HG03558 (cell line): ENCODE measurements around the gene RRN3.
"Not testable (repeated sequence)": the region's sequence is repeated elsewhere in the genome, so short reads cannot be mapped to it uniquely, and the experiment has no call there.

ENCODE experiments used
- ATAC-seq: cut with Tn5 transposase; IDR thresholded peaks from one replicate; pipeline ENCODE4 v1.9.1; 2021; ENCODE audit warnings: moderate number of reproducible peaks; ENCODE audit not compliant: unreplicated experiment; ENCODE audit errors: extremely low read depth

The RRN3 gene

DNA sequence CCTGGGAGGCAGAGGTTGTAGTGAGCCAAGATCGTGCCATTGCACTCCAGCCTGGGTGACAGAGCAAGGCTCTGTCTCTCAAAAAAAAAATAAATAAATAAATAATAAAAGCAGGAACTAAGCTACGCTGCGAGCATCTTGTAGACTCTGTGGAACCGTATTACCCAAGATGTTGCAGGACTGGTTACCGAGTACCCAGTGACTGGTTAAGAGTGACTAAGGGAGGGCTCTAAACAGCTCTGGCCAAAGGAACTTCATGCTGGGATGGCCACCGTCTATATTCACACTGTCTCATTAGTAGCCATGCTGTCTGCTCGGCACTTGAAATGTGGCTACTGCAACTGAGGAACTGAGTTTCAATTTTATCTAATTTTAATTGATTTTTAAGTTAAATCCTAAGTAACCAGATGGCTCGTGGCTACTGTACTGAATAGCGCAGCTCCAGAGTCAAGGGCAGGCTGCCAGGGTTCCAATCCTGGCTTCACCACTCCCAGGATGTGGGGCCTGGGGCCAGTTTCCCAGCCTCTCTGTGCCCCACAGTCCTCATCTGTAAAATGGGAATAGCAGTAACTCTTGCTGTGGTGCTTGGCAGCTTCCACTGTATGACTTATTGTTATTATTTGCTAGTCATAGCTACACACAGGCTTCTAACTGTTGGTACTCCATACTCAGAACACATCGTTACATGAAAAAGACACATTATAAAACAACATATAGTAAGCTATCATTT is 41.2 kb downstream of the RRN3 start:
- ATAC-seq, result no peak

GRCh38 chr16:15051387-15051951 is 42.6 kb downstream of the RRN3 start:
- ATAC-seq, result no peak

- ATAC-seq, result not testable (repeated sequence)
Observed at GRCh38 chr16:15050440-15050839, 43.6 kb downstream of the RRN3 start.

DNA sequence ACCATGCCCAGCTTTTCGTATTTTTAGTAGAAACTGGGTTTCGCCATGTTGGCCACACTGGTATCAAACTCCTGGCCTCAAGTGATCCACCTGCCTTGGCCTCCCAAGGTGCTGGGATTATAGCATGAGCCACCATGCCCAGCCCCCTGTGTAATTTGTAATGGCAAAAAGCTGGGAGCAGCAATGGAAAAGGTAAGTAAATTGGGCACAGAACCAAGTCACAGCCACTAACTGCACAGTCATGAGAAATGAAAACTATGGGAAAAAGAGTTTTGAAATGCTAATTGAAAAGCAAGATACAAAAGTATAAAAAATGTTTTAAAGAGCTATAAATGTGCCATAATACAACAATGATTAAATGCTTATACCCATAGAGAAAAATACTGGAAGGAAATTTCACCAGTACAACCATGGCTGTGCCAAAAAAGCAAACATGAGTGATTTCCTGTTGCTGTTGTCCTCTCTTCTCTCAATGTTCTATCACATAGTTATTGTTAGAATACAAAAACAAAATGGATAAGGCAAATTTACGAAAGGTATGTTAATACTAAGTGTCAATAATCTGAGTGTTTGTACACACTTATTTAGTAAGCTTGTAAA is 44.4 kb downstream of the RRN3 start:
- no peak for ATAC-seq

GRCh38 chr16:15046692-15047376 is 47.2 kb downstream of the RRN3 start:
- no peak for ATAC-seq

DNA sequence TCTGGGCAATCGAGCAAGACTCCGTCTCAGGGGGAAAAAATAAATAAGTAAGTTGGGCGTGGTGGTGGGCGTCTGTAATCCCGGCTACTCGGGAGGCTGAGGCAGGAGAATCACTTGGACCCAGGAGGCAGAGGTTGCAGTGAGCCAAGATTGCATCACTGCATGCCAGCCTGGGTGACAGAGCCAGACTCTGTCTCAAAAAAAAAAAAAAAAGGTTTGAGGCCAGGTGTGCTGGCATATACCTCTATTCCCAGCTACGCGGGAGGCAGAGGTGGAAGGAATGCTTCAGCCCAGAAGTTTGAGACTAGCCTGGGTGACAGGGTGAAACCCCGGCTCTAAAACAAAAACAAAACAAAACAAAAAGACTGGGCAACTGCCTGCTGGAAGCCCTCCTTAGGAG is 48.8 kb downstream of the RRN3 start:
- not testable (repeated sequence) for ATAC-seq

- ATAC-seq, result no peak
Observed at GRCh38 chr16:15044286-15044685, 49.8 kb downstream of the RRN3 start.

DNA sequence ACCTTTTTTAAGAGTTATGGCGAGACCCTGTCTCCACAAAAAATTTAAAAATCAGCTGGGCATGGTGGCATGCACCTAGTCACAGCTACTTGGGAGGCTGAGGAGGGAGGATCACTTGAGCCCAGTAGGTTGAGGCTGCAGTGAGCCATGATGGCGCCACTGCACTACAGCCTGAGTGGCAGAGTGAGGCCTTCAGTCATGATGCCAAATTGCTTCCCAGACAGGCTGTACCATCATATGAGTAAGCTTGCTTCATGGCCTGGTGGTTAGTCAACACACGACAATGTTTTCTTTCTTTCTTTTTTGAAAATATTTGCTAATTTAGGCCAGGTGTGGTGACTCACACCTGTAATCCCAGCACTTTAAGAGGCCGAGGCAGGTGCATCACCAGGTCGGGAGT is 50.7 kb downstream of the RRN3 start:
- no peak for ATAC-seq

- ATAC-seq, result no peak
Observed at GRCh38 chr16:15041271-15042004, 52.6 kb downstream of the RRN3 start.

DNA sequence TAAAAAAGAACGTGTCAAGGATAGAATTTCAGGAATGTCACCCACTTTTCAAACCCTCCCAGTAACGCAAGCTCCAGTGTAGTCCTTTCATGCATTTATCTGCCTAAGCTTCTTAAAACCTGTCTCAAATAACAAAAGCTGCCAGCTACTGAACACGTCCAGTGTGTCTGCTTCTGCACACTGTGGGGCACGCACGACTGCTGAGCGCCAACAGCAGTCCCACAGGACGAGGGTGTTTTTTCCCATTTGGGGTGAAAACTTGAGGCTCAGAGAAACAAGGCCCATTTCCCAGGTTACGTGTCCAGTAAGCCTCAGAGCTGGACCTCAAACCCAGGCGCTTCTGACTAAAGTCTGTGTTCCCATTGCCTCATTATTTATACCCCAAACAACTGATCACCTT is 55.4 kb downstream of the RRN3 start:
- no peak for ATAC-seq

DNA sequence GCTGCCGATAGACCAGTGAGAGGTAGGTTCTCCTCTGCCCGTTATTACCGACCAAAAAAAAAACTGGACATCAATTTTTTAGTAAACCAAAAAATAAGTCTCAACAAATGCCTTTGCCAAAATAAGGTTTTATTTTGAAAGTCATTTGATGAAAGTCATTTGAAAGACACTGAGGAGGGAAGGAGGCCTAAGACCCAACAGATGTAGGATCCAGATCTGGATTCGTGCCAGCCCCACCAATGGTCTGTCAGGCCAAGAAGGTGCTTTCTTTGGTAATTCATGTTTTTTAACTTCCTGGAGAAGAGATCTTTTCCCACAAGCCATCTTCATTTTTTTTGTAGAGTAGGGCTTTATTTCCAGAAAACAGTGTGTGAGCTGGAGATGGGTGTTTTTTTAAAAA is 56.3 kb downstream of the RRN3 start:
- ATAC-seq, result no peak

DNA sequence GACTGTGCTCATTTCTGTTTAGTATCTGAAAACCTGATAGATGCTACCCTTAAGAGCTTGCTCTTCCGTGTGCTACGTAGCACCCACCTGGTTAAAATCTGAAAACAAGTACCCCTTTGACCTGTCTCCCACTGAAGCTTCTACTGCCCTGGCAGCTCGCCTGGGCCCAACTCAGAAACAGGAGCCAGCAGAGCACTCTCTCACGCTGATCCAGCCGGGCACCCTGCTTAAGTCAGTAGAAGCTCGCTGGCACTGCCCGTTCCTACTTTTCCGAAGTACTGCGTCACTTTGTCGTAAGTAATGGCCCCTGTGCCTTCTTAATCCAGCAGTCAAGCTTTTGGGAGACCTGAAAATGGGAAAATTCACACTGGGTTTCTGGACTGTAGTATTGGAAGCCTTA is 57.1 kb downstream of the RRN3 start:
- no peak for ATAC-seq

DNA sequence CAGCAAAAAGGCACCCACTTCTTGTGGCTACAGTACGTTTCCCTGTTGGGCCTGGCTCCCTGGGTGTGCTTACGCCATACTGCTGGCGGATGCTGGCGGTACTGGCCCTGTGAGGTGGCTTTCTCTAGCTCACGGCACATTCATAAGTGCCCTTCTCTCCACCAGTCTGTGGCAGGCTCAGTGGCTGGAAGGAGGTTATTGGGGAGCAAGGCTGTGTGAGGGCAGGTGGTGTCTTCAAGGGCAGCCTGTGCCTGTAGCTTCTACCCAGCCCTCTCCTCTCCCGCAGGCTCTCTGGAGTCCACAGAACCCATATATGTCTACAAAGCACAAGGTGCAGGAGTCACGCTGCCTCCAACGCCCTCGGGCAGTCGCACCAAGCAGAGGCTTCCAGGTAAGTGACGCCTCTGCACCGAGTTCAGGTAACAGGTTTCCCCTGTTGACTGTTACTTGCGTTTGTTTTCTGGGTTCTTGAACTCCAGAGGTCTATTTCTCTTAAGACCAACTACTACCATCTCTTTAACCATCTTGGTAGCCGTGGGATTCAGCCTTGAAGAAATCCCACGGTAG is 58.8 kb downstream of the RRN3 start:
- no peak for ATAC-seq

DNA sequence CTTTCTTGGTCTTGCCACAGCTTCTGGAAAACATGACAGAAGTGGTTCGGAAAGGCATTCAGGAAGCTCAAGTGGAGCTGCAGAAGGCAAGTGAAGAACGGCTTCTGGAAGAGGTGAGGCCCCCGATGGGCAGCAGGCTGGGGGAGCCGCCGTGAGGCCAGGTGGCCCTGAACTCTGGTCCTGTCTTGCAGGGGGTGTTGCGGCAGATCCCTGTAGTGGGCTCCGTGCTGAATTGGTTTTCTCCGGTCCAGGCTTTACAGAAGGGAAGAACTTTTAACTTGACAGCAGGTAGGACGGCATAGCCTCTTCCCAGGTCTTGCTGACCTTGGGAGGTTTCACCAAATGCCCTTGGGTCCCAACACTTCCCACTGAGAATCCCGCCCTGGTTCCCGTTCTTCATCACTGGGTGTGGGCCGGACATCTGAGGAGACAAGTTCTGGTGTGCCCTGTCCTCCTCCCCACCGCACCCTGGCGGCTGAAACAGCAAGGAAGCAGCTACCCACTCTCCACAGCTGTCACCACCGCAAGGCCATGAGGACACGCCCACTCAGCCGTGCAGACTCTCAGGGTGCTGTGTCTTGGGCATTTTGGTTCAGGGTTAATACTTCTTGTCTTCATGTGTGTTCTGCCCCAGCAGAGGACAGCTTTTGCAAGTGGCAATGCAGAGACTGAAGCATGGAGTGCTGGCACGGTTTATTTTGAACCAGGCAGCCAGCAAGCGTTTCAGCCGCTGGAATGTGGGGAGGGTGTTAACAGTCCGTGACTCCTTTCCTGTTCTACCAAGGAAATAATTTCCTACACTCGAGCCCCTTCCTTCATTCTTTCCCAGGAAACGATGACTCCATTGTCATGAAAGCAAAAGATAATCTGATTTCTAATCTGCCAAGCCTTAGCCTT is 59.6 kb downstream of the RRN3 start:
- ATAC-seq, result no peak

- no peak for ATAC-seq
Observed at GRCh38 chr16:15033309-15033707, 60.8 kb downstream of the RRN3 start.

DNA sequence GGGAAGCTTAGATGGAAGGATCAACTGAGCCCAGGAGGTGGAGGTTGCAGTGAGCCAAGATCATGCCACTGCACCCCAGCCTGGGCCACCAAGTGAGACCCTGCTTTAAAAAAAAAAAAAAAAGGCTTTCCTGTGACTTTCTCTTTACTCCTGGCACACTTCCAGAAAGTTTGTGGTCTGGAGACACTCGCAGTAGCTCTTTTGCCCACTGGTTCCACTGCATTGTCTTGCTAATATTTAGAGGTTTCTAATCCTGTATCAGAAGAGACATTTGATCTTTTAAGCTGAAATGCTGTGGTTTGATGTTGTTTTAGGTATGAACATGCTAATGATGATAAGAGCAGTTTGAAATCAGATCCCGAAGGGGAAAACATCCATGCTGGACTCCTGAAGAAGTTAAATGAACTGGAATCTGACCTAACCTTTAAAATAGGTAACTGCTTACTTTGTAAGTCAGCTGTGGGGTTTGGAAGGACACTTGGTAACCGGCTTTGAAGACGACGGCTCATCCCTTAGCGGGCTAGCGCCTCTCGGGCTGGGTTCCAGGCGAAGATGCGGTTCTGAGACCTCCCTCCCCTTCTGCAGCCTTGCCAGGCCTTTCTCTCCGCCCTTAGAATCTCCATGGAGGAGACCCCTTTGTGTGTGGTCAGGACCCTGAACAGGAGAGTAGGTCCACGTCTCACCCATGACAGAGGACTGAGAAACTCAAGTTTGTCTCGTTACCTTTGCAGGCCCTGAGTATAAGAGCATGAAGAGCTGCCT is 61.3 kb downstream of the RRN3 start:
- no peak for ATAC-seq

GRCh38 chr16:15031586-15031985 is 62.5 kb downstream of the RRN3 start:
- ATAC-seq, result no peak

DNA sequence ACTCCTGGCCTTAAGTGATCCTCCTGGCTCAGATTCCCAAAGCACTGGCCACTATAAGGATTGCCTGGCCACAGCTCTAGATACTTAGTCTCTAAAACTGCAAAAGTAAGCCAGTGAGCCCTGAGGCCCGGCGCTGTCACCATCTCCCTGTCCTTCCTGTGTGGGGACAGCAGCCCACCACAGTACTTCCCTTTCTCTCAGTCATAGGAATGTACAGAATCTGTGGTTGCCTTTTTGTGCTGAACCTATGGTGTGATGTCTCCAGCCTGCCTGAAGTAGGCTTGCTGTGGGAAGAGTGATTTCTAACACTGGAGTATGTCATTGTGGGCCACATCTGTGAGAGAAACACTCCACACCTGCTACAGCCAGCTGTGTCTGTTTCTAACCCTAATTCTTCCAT is 62.9 kb downstream of the RRN3 start:
- no peak for ATAC-seq

DNA sequence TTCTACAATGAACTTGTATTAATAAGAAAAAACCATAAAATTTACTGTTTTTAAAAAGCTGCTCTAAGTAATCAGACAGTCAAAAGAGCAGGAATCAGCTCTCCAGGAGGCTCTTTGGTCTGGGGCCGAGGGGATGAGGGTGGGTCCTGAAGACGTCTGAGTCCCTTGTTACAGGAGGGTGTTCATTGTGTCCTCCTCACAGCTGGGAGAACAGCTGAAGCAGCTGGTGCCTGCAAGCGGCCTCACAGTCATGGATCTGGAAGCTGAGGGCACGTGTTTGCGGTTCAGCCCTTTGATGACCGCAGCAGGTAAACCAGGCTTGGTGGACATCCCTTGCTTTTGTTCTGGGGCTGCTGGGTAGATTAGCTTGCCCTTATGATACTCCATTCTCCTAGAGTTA is 64.3 kb downstream of the RRN3 start:
- ATAC-seq, result not testable (repeated sequence)
